ENCODE results near the gene MED9.

The MED9 gene

DNA sequence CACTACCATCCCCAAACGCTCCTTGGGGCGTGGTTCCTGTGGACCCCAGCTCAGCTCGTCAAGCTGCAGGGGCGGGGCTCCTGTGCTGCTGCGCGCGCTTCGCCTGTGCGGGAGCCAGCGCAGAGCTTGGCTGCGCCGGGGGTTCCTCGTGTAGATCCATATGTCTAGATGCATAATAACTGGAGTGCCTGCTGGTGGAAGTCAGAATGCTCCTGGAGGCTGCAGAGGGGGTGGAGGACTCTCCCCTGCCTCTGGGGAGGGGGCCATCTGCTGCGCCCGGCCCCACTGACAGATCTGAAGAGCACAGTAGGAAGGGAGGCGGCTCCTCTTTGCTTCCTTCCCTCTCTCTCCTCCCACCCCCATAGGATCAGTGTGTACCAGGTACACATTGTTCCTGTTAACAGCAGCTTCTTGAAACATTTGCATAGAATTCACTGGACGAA, 14.8 kb downstream of the MED9 start:
- Histone ChIP-seq H3K79me2 (ENCODE audit: insufficient read depth, low read length) (0 out of 2 replicates have a peak, but pooled peaks cover 7% of the 10 kb centered on the region), H3K4me1 (ENCODE audit: insufficient read depth, low read length, poor library complexity, severe bottlenecking) (peaks cover 10% of the 10 kb centered on the region), H3K4me3 (ENCODE audit: low read length, poor library complexity, severe bottlenecking) (no peak overlapping the region), H4K20me1 (ENCODE audit: insufficient read depth, low read length, poor library complexity, severe bottlenecking) (no peaks in the 10 kb centered on the region), H3K36me3 (ENCODE audit: insufficient read depth, low read length) (peaks cover 25% of the 10 kb centered on the region; the same call in 1 of the 2 replicates), H2AFZ (ENCODE audit: low read length) (no peak overlapping the region), H3K9ac (ENCODE audit: low read depth, low read length, poor library complexity, severe bottlenecking) (no peak overlapping the region), H3K27me3 (ENCODE audit: insufficient read depth, low read length, poor library complexity, severe bottlenecking) (no peaks in the 10 kb centered on the region), H3F3A (ENCODE audit: low read depth) (no peaks in the 10 kb centered on the region; the same call in 1 of the 2 replicates), H3K4me2 (ENCODE audit: low read depth, low read length, poor library complexity, severe bottlenecking) (no peak overlapping the region), H3K9me3 (ENCODE audit: insufficient read depth, low read depth, low read length) (no peaks in the 10 kb centered on the region), H3K9me2 (replicated peaks; ENCODE audit: low read depth, low read length) (no peaks in the 10 kb centered on the region)
- TF ChIP-seq EZH2phosphoT487 (IDR thresholded peaks at IDR 0.05; ENCODE audit: borderline replicate concordance): no peak
- TF ChIP-seq, protein P1, sequence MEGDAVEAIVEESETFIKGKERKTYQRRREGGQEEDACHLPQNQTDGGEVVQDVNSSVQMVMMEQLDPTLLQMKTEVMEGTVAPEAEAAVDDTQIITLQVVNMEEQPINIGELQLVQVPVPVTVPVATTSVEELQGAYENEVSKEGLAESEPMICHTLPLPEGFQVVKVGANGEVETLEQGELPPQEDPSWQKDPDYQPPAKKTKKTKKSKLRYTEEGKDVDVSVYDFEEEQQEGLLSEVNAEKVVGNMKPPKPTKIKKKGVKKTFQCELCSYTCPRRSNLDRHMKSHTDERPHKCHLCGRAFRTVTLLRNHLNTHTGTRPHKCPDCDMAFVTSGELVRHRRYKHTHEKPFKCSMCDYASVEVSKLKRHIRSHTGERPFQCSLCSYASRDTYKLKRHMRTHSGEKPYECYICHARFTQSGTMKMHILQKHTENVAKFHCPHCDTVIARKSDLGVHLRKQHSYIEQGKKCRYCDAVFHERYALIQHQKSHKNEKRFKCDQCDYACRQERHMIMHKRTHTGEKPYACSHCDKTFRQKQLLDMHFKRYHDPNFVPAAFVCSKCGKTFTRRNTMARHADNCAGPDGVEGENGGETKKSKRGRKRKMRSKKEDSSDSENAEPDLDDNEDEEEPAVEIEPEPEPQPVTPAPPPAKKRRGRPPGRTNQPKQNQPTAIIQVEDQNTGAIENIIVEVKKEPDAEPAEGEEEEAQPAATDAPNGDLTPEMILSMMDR (conservative IDR thresholded peaks at IDR 0.05; ENCODE audit: low read length): no peak

DNA sequence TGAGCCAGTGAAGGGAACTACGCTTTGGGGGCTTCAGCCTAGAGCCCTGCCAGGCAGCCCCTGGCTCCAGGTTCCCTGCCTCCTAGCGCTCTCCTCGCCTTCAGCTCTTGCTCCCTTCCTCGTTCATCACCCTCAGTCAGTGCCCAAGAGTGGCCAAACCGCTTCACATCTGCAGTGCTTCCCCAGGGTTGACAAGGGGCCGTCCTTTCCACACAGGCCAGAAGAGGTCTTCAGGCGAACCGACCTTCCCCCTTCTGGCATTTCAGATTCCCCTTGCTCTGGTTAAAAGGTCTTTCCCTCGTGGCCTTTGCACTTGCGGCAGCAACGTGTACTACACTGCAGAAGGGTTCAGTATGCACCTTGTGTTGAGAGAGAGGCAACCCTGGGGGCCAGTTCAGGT, 15.3 kb downstream of the MED9 start:
- peaks cover 13% of the 10 kb centered on the region for H3K4me1 ChIP-seq (ENCODE audit: insufficient read depth, low read length, poor library complexity, severe bottlenecking)
- no peaks in the 10 kb centered on the region for H4K20me1 ChIP-seq (ENCODE audit: insufficient read depth, low read length, poor library complexity, severe bottlenecking)
- no peaks in the 10 kb centered on the region; the same call in 1 of the 2 replicates for H3F3A ChIP-seq (ENCODE audit: low read depth)
- no peak overlapping the region for H2AFZ ChIP-seq (ENCODE audit: low read length)
- no peak overlapping the region for H3K9ac ChIP-seq (ENCODE audit: low read depth, low read length, poor library complexity, severe bottlenecking)
- H3K79me2 ChIP-seq (ENCODE audit: insufficient read depth, low read length): 0 out of 2 replicates have a peak, but pooled peaks cover 7% of the 10 kb centered on the region
- no peaks in the 10 kb centered on the region for H3K9me2 ChIP-seq (replicated peaks; ENCODE audit: low read depth, low read length)
- H3K36me3 ChIP-seq (ENCODE audit: insufficient read depth, low read length): peaks cover 25% of the 10 kb centered on the region; the same call in 1 of the 2 replicates
- no peak overlapping the region for H3K4me3 ChIP-seq (ENCODE audit: low read length, poor library complexity, severe bottlenecking)
- H3K9me3 ChIP-seq (ENCODE audit: insufficient read depth, low read depth, low read length): no peaks in the 10 kb centered on the region
- no peak overlapping the region for H3K4me2 ChIP-seq (ENCODE audit: low read depth, low read length, poor library complexity, severe bottlenecking)
- no peaks in the 10 kb centered on the region for H3K27me3 ChIP-seq (ENCODE audit: insufficient read depth, low read length, poor library complexity, severe bottlenecking)
- TF ChIP-seq, protein P1 (conservative IDR thresholded peaks at IDR 0.05; ENCODE audit: low read length): no peak
- TF ChIP-seq EZH2phosphoT487 (IDR thresholded peaks at IDR 0.05; ENCODE audit: borderline replicate concordance): no peak

DNA sequence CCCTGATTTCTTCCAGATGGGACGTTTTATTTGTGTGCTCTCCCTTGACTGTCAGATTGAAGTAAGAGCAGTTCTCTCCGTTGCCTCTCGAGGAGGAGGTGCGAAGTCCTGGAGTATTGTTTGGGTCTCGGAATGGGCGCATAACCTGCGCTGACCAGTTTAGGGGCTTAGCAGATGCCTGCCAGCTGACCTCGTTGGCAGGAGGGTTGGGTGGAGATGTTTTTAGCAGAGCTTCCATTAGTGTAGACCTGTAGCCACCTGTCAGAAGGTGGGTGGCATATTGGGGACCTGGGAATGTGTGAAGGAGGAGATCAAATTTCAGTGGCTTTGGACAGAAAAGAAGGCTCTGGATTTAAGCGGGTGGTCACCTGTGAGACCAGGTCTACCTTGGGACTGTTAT, 15.8 kb downstream of the MED9 start:
- Histone ChIP-seq H3K79me2 (ENCODE audit: insufficient read depth, low read length) (0 out of 2 replicates have a peak, but pooled peaks cover 6% of the 10 kb centered on the region), H3K4me2 (ENCODE audit: low read depth, low read length, poor library complexity, severe bottlenecking) (no peak overlapping the region), H3K9ac (ENCODE audit: low read depth, low read length, poor library complexity, severe bottlenecking) (no peak overlapping the region), H3K9me2 (replicated peaks; ENCODE audit: low read depth, low read length) (no peaks in the 10 kb centered on the region), H3K4me3 (ENCODE audit: low read length, poor library complexity, severe bottlenecking) (no peak overlapping the region), H3K27me3 (ENCODE audit: insufficient read depth, low read length, poor library complexity, severe bottlenecking) (no peaks in the 10 kb centered on the region), H3K4me1 (ENCODE audit: insufficient read depth, low read length, poor library complexity, severe bottlenecking) (peaks cover 14% of the 10 kb centered on the region), H3K36me3 (ENCODE audit: insufficient read depth, low read length) (peaks cover 23% of the 10 kb centered on the region; the same call in 1 of the 2 replicates), H2AFZ (ENCODE audit: low read length) (no peak overlapping the region), H4K20me1 (ENCODE audit: insufficient read depth, low read length, poor library complexity, severe bottlenecking) (no peaks in the 10 kb centered on the region), H3K9me3 (ENCODE audit: insufficient read depth, low read depth, low read length) (no peaks in the 10 kb centered on the region), H3F3A (ENCODE audit: low read depth) (no peaks in the 10 kb centered on the region; the same call in 1 of the 2 replicates)
- TF ChIP-seq, protein P1 (conservative IDR thresholded peaks at IDR 0.05; ENCODE audit: low read length): no peak
- TF ChIP-seq EZH2phosphoT487 (IDR thresholded peaks at IDR 0.05; ENCODE audit: borderline replicate concordance): no peak
